HUES48 (cell line): ENCODE results near the gene DMBT1.

Experiments
- H3K27ac ChIP-seq: one replicate; pipeline ENCODE4 v1.7.0; 2013; ENCODE audit warnings: low read depth, low read length, inconsistent platforms
- H3K27me3 ChIP-seq: 2 replicates; pipeline ENCODE4 v1.6.1; 2013; ENCODE audit warnings: mild to moderate bottlenecking, low read length; ENCODE audit not compliant: control insufficient read depth, insufficient read depth
- H3K36me3 ChIP-seq: 2 replicates; pipeline ENCODE4 v1.6.1; 2013; ENCODE audit warnings: low read length; ENCODE audit not compliant: control insufficient read depth, insufficient read depth
- H3K4me1 ChIP-seq: 2 replicates; pipeline ENCODE4 v1.6.1; 2013; ENCODE audit warnings: mild to moderate bottlenecking, low read length; ENCODE audit not compliant: control insufficient read depth, insufficient read depth
- H3K4me3 ChIP-seq: 2 replicates; pipeline ENCODE4 v1.5.1; 2013; ENCODE audit warnings: mild to moderate bottlenecking, low read depth, low read length
- H3K9ac ChIP-seq: 2 replicates; pipeline ENCODE4 v1.6.1; 2013; ENCODE audit warnings: mild to moderate bottlenecking, low read depth, low read length, moderate library complexity
- H3K9me3 ChIP-seq: 2 replicates; pipeline ENCODE4 v1.6.1; 2013; ENCODE audit warnings: low read length; ENCODE audit not compliant: control insufficient read depth, insufficient read depth

The DMBT1 gene

GRCh38 chr10:122526892-122527291, 33.7 kb upstream of the DMBT1 start:
- Histone ChIP-seq H3K4me1 (no peaks in the 10 kb centered on the region), H3K9me3 (no peaks in the 10 kb centered on the region), H3K9ac (no peak overlapping the region), H3K27me3 (no peaks in the 10 kb centered on the region), H3K27ac (no peak overlapping the region), H3K4me3 (no peak overlapping the region), H3K36me3 (no peaks in the 10 kb centered on the region)

GRCh38 chr10:122530177-122530576, 30.4 kb upstream of the DMBT1 start:
- Histone ChIP-seq H3K9ac (no peak overlapping the region), H3K27me3 (no peaks in the 10 kb centered on the region), H3K36me3 (no peaks in the 10 kb centered on the region), H3K27ac (no peak overlapping the region), H3K4me1 (no peaks in the 10 kb centered on the region), H3K9me3 (no peaks in the 10 kb centered on the region), H3K4me3 (no peak overlapping the region)

GRCh38 chr10:122531261-122531660, 29.3 kb upstream of the DMBT1 start:
- Histone ChIP-seq H3K27me3 (no peaks in the 10 kb centered on the region), H3K27ac (no peak overlapping the region), H3K9ac (no peak overlapping the region)

GRCh38 chr10:122531939-122532338, 28.6 kb upstream of the DMBT1 start:
- H3K9ac ChIP-seq: no peak overlapping the region
- no peaks in the 10 kb centered on the region for H3K27me3 ChIP-seq
- H3K27ac ChIP-seq: no peak overlapping the region
- no peaks in the 10 kb centered on the region for H3K9me3 ChIP-seq
- no peaks in the 10 kb centered on the region for H3K36me3 ChIP-seq
- H3K4me3 ChIP-seq: no peak overlapping the region
- H3K4me1 ChIP-seq: no peaks in the 10 kb centered on the region

More at GRCh38 chr10:122531261-122531660, 29.3 kb upstream of the DMBT1 start:
- Histone ChIP-seq H3K4me3 (no peak overlapping the region), H3K36me3 (no peaks in the 10 kb centered on the region), H3K9me3 (no peaks in the 10 kb centered on the region), H3K4me1 (no peaks in the 10 kb centered on the region)

- Histone ChIP-seq H3K27me3 (no peaks in the 10 kb centered on the region), H3K9ac (no peak overlapping the region), H3K27ac (no peak overlapping the region), H3K36me3 (no peaks in the 10 kb centered on the region), H3K4me1 (no peaks in the 10 kb centered on the region), H3K4me3 (no peak overlapping the region), H3K9me3 (no peaks in the 10 kb centered on the region)
These were observed 27.8 kb upstream of the DMBT1 start for GRCh38 chr10:122532601-122533296.

- no peak overlapping the region for H3K27ac ChIP-seq
- no peak overlapping the region for H3K9ac ChIP-seq
- H3K27me3 ChIP-seq: no peaks in the 10 kb centered on the region
- no peaks in the 10 kb centered on the region for H3K36me3 ChIP-seq
- no peaks in the 10 kb centered on the region for H3K4me1 ChIP-seq
- H3K9me3 ChIP-seq: no peaks in the 10 kb centered on the region
- H3K4me3 ChIP-seq: no peak overlapping the region
These were observed 23.0 kb upstream of the DMBT1 start for GRCh38 chr10:122537545-122537944.

- Histone ChIP-seq H3K27ac (no peak overlapping the region), H3K36me3 (no peaks in the 10 kb centered on the region), H3K4me3 (no peak overlapping the region), H3K9ac (no peak overlapping the region), H3K27me3 (no peaks in the 10 kb centered on the region), H3K4me1 (no peaks in the 10 kb centered on the region), H3K9me3 (no peaks in the 10 kb centered on the region)
These were observed 19.0 kb upstream of the DMBT1 start for GRCh38 chr10:122541541-122542002.

GRCh38 chr10:122543676-122544445, 16.7 kb upstream of the DMBT1 start:
- H3K9ac ChIP-seq: no peak overlapping the region
- H3K9me3 ChIP-seq: no peaks in the 10 kb centered on the region
- no peaks in the 10 kb centered on the region for H3K27me3 ChIP-seq
- no peak overlapping the region for H3K4me3 ChIP-seq
- H3K36me3 ChIP-seq: no peaks in the 10 kb centered on the region
- no peaks in the 10 kb centered on the region for H3K4me1 ChIP-seq
- H3K27ac ChIP-seq: no peak overlapping the region

- H3K9me3 ChIP-seq: no peaks in the 10 kb centered on the region
These were observed 16.1 kb upstream of the DMBT1 start for GRCh38 chr10:122544493-122544892.

GRCh38 chr10:122546242-122546641, 14.3 kb upstream of the DMBT1 start:
- Histone ChIP-seq H3K4me3 (no peak overlapping the region), H3K9me3 (no peaks in the 10 kb centered on the region), H3K27ac (no peak overlapping the region), H3K36me3 (no peaks in the 10 kb centered on the region), H3K4me1 (no peaks in the 10 kb centered on the region), H3K27me3 (no peaks in the 10 kb centered on the region), H3K9ac (no peak overlapping the region)

More at GRCh38 chr10:122544493-122544892, 16.1 kb upstream of the DMBT1 start:
- H3K36me3 ChIP-seq: no peaks in the 10 kb centered on the region
- H3K9ac ChIP-seq: no peak overlapping the region
- H3K27me3 ChIP-seq: no peaks in the 10 kb centered on the region
- H3K4me3 ChIP-seq: no peak overlapping the region
- no peaks in the 10 kb centered on the region for H3K4me1 ChIP-seq
- H3K27ac ChIP-seq: no peak overlapping the region

GRCh38 chr10:122548407-122549085, 12.0 kb upstream of the DMBT1 start:
- Histone ChIP-seq H3K27ac (no peak overlapping the region), H3K4me1 (no peaks in the 10 kb centered on the region), H3K9ac (no peak overlapping the region), H3K36me3 (no peaks in the 10 kb centered on the region), H3K4me3 (no peak overlapping the region), H3K9me3 (no peaks in the 10 kb centered on the region), H3K27me3 (no peaks in the 10 kb centered on the region)
